DOHH2 (cell line): Measurements from ENCODE around the gene INTS3.

ENCODE experiments used
- CTCF ChIP-seq: fragments of 200-600 bp; sonication (generic); IDR thresholded peaks from one replicate; pipeline ENCODE4 v1.5.1; 2014; ENCODE audit warnings: antibody characterized with exemption, mild to moderate bottlenecking, low read depth, low read length; ENCODE audit not compliant: poor library complexity, severe bottlenecking
- EZH2phosphoT487 ChIP-seq: fragments of 200-600 bp; sonication (generic); IDR thresholded peaks from 2 replicates; pipeline ENCODE4 v1.6.1; 2017; ENCODE audit warnings: borderline replicate concordance, mild to moderate bottlenecking, antibody characterized with exemption, low read length, moderate library complexity, mixed read lengths

- TF ChIP-seq CTCF, result no peak
- TF ChIP-seq EZH2phosphoT487, result no peak
Observed at GRCh38 chr1:153730468-153730988, 2.7 kb downstream of the INTS3 start.
